GM13976 (cell line): Measurements from ENCODE around the gene MAPK10.

ENCODE experiments used
- DNase-seq: peaks from one replicate; pipeline ENCODE4 v3.0.0; 2012; ENCODE audit warnings: low spot score
- in situ Hi-C: fragments of 300-500 bp; cut with MboI; formaldehyde crosslinking; loops from one replicate; pipeline ENCODE4 v1.12.0; 2022; ENCODE audit warnings: low sequenced_read_pairs, mixed read lengths, inconsistent platforms; ENCODE audit not compliant: unreplicated experiment
- TF ChIP-seq, protein P1 (sequence below): IDR thresholded peaks from 2 replicates; pipeline ENCODE4 v1.5.1; 2012; ENCODE audit warnings: borderline replicate concordance, mild to moderate bottlenecking; ENCODE audit not compliant: insufficient read depth; ENCODE audit errors: extremely low read depth, missing control alignments, control extremely low read depth

The MAPK10 gene

DNA sequence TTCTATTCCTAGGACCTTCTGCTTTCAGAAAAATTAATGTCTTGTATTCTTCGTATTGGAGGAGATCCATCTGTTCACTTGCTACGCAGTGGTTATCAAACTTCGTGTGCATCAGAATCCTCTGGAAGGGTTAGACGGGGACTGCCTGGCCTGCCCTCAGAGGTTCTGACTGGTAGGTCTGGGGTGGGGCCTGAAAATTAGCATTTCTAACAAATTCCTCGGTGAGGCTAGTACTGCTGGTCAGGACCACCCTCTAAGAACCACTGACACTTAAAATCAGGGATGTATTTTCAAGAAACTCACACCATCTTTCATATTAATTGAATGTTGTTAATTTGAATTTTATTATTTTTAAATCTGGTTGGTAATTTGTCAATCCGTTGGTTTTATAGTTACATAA, 63.0 kb downstream of the MAPK10 start:
- in situ Hi-C loops: no loop called here
- TF ChIP-seq, protein P1, sequence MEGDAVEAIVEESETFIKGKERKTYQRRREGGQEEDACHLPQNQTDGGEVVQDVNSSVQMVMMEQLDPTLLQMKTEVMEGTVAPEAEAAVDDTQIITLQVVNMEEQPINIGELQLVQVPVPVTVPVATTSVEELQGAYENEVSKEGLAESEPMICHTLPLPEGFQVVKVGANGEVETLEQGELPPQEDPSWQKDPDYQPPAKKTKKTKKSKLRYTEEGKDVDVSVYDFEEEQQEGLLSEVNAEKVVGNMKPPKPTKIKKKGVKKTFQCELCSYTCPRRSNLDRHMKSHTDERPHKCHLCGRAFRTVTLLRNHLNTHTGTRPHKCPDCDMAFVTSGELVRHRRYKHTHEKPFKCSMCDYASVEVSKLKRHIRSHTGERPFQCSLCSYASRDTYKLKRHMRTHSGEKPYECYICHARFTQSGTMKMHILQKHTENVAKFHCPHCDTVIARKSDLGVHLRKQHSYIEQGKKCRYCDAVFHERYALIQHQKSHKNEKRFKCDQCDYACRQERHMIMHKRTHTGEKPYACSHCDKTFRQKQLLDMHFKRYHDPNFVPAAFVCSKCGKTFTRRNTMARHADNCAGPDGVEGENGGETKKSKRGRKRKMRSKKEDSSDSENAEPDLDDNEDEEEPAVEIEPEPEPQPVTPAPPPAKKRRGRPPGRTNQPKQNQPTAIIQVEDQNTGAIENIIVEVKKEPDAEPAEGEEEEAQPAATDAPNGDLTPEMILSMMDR: no peak

DNA sequence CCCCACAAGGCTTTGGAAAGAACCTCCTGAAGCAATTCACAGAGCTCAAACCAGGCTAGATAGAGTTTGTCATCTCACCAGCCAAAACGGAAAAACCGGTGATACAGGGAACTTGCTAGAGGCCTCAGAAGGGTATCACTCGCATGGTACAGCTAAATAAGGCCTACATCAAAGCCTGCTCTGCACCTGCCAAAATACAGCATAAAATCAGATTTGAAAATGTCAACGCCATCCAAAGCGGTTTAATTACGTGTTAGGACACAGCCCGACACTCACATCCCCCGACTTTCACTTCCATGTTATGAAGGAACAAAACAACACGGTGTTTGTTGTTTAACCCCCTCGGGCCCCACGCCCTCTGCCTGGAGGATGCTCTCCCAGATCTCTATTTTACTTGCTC, 65.0 kb downstream of the MAPK10 start:
- TF ChIP-seq, protein P1: no peak
- DNase-seq: no peak
- in situ Hi-C loops: no loop called here

More for the DNA sequence above, 63.0 kb downstream of the MAPK10 start:
- no peak for DNase-seq

DNA sequence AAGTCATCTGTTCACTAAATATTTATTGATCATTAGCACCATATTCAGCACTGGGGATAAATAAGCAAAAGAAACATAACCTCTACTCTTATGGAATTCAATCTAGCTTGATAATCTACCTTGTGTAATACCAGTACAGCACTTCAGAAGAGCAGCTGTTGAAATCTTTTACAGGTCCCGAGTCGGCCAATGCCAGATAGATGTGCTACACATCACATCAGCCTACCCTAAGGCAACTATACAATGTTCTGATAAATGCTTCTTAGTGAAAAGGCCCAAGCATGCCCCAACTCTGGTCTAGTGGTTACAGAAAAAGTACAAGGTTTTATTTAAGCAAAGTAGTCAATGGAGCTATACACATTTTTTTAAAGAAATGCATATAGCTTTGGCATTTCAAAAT, 68.7 kb downstream of the MAPK10 start:
- DNase-seq: no peak
- TF ChIP-seq, protein P1: no peak
- in situ Hi-C loops: no loop called here

DNA sequence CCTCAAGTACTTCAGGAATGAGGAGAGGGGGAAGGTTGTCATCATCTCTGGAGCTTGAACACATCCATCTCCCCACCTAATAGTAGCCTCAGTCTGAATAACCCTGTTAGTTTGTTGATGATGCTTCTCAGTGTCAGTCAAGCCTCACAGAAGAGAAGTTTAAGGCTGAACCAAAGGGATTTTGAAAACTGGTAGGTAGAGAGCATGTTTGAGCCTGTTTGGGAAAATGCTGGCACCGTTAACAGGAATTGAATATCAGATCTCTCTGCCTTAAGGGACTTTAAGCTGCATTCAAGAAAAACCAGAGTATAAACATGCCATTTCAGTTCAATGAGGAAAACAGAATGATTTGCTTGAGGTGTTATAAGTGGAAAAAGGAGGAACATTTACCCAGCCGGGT, 73.1 kb downstream of the MAPK10 start:
- TF ChIP-seq, protein P1: no peak
- in situ Hi-C loops: no loop called here
- no peak for DNase-seq

DNA sequence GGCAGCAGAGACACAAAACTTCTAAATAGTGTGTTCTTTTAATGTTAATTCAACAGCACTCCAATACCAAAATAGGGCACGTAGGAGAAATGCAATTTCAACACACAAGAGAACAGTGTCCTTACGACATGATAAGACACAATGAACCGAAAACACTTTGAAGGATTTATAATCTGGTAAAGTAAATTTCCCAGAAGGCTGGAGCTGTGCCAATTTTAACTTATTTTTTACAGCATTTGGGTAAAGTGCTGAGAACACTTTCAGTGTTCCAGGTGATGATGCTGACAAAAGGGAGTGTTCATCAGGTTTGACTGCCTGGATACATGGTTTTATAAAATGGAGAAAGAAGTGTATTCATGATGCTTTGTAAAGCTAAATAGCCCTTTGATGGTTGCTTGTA, 76.5 kb downstream of the MAPK10 start:
- in situ Hi-C loops: no loop called here
- TF ChIP-seq, protein P1: no peak
- DNase-seq: no peak

DNA sequence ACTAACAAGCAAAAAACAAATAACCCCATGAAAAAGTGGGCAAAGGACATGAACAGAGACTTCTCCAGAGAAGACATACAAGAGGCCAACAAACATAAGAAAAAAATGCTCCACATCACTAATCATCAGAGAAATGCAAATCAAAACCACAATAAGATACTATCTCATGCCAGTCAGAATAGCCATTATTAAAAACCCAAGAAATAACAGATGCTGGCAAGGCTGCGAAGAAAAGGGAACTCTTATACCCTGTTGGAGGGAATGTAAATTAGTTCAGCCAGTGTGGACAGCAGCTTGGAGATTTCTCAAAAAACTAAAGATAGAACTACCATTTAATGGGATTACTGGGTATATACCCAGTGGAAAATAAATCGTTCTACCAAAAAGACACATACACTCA, 79.6 kb downstream of the MAPK10 start:
- TF ChIP-seq, protein P1: no peak
- no peak for DNase-seq

More for the DNA sequence above, 79.6 kb downstream of the MAPK10 start:
- in situ Hi-C loops: no loop called here
